WTC11 (cell line): ENCODE data around the gene SLC29A1. TPM values are rescaled to one million over a fixed set of nuclear protein-coding genes. Genes with fewer than 3 reads are reported as not detected.
A peak's percentile ranks its signal among the peaks of the same experiment; 100 is the strongest.

Experiments
- ATAC-seq: fragments of 200-7000 bp; cut with Tn5 transposase; 2 replicates; pipeline ENCODE4 v1.10.0; 2021; ENCODE audit warnings: mild to moderate bottlenecking, moderate library complexity
- CTCF ChIA-PET: fragments of 300-600 bp; sonication (Branson Sonifier 250); formaldehyde crosslinking; loops from one replicate; lab custom pipeline; 2021; ENCODE audit warnings: antibody characterized with exemption; lab: Charles Lee
- POLR2A ChIA-PET: fragments of 350-600 bp; sonication (Branson Sonifier 250); formaldehyde crosslinking; loops from one replicate; lab custom pipeline; 2021; ENCODE audit warnings: antibody characterized with exemption; lab: Charles Lee
- DNase-seq: peaks from one replicate; pipeline ENCODE4 v3.0.0; 2021; ENCODE audit warnings: low spot score
- H3K27ac Mint-ChIP-seq: 2 replicates; pipeline ENCODE4 v1.8.0; 2021; ENCODE audit warnings: mixed read lengths
- H3K27me3 Mint-ChIP-seq: 2 replicates; pipeline ENCODE4 v1.8.0; 2021; ENCODE audit warnings: low read depth, mild to moderate bottlenecking, moderate library complexity, mixed read lengths
- H3K36me3 Mint-ChIP-seq: 2 replicates; pipeline ENCODE4 v1.8.0; 2021; ENCODE audit warnings: mixed read lengths
- H3K4me1 Mint-ChIP-seq: 2 replicates; pipeline ENCODE4 v1.8.0; 2022; ENCODE audit warnings: mixed read lengths
- H3K4me3 Mint-ChIP-seq: 2 replicates; pipeline ENCODE4 v1.8.0; 2021; ENCODE audit warnings: mild to moderate bottlenecking, moderate library complexity, mixed read lengths
- H3K9me3 Mint-ChIP-seq: 2 replicates; pipeline ENCODE4 v1.8.0; 2021; ENCODE audit warnings: mixed read lengths
- ATF1 ChIP-seq: sonication (generic); formaldehyde crosslinking; IDR thresholded peaks from 2 replicates; pipeline ENCODE4 v1.8.1; 2023; ENCODE audit warnings: mild to moderate bottlenecking, moderate library complexity, missing genetic modification reagents
- E2F4 ChIP-seq: sonication (generic); formaldehyde crosslinking; IDR thresholded peaks from 2 replicates; pipeline ENCODE4 v1.8.1; 2022; ENCODE audit warnings: low read depth, mild to moderate bottlenecking, moderate library complexity, missing genetic modification reagents, borderline replicate concordance
- GRHL2 ChIP-seq: fragments of 250-450 bp; sonication (Bioruptor Pico); IDR thresholded peaks from 2 replicates; pipeline ENCODE4 v1.8.0; 2022; ENCODE audit warnings: mild to moderate bottlenecking, moderate library complexity; ENCODE audit not compliant: insufficient replicate concordance, severe bottlenecking
- GTF2I ChIP-seq: fragments of 250-450 bp; sonication (Bioruptor Pico); conservative IDR thresholded peaks from 2 replicates; pipeline ENCODE4 v1.4.0; 2021; ENCODE audit warnings: mild to moderate bottlenecking
- HMGA2 ChIP-seq: fragments of 250-450 bp; sonication (Bioruptor Pico); IDR thresholded peaks from 2 replicates; pipeline ENCODE4 v1.4.0; 2021; ENCODE audit warnings: mild to moderate bottlenecking, moderate library complexity
- JUN ChIP-seq: sonication (generic); formaldehyde crosslinking; IDR thresholded peaks from 2 replicates; pipeline ENCODE4 v1.8.0; 2023; ENCODE audit warnings: mild to moderate bottlenecking, missing genetic modification reagents
- MAX ChIP-seq: sonication (generic); formaldehyde crosslinking; IDR thresholded peaks from 2 replicates; pipeline ENCODE4 v1.8.0; 2022; ENCODE audit warnings: mild to moderate bottlenecking, missing genetic modification reagents
- PREB ChIP-seq: sonication (generic); formaldehyde crosslinking; IDR thresholded peaks from 2 replicates; pipeline ENCODE4 v1.8.1; 2022; ENCODE audit warnings: mild to moderate bottlenecking, missing genetic modification reagents, moderate library complexity, borderline replicate concordance
- PRRX2 ChIP-seq: fragments of 250-450 bp; sonication (Bioruptor Pico); IDR thresholded peaks from 2 replicates; pipeline ENCODE4 v1.8.0; 2021; ENCODE audit warnings: mild to moderate bottlenecking
- RORB ChIP-seq: fragments of 250-450 bp; sonication (Bioruptor Pico); IDR thresholded peaks from 2 replicates; pipeline ENCODE4 v1.9.0; 2021; ENCODE audit warnings: mild to moderate bottlenecking
- SMAD4 ChIP-seq: sonication (generic); formaldehyde crosslinking; IDR thresholded peaks from 2 replicates; pipeline ENCODE4 v1.8.0; 2022; ENCODE audit warnings: mild to moderate bottlenecking, missing genetic modification reagents
- SOX15 ChIP-seq: fragments of 250-450 bp; sonication (Bioruptor Pico); IDR thresholded peaks from 2 replicates; pipeline ENCODE4 v1.9.0; 2021; ENCODE audit warnings: mild to moderate bottlenecking
- ZBTB43 ChIP-seq: sonication (generic); formaldehyde crosslinking; IDR thresholded peaks from 2 replicates; pipeline ENCODE4 v1.8.1; 2023; ENCODE audit warnings: mild to moderate bottlenecking, missing genetic modification reagents
- ZNF121 ChIP-seq: sonication (generic); formaldehyde crosslinking; IDR thresholded peaks from 2 replicates; pipeline ENCODE4 v1.8.0; 2023; ENCODE audit warnings: missing genetic modification reagents
- ZNF281 ChIP-seq: sonication (generic); formaldehyde crosslinking; IDR thresholded peaks from 2 replicates; pipeline ENCODE4 v1.8.0; 2023; ENCODE audit warnings: mild to moderate bottlenecking, missing genetic modification reagents
- ZNF423 ChIP-seq: fragments of 250-450 bp; sonication (Bioruptor Pico); IDR thresholded peaks from 2 replicates; pipeline ENCODE4 v2.1.2; 2022; ENCODE audit warnings: mild to moderate bottlenecking, moderate library complexity
- ZNF512 ChIP-seq: sonication (generic); formaldehyde crosslinking; IDR thresholded peaks from 2 replicates; pipeline ENCODE4 v1.8.1; 2022; ENCODE audit warnings: missing genetic modification reagents, borderline replicate concordance
- total RNA-seq: library from RNA; stranded (reverse); gene quantifications from 3 replicates; pipeline ENCODE4 v1.2.3, GENCODE V29; 2021

Gene SLC29A1
- total RNA-seq, 1 experiment from 2014 or later = 139 TPM

- POLR2A ChIA-PET = interaction anchor here (0.8 to 5.7 kb wide), 11 partner anchors 11 to 51 kb away, joined by 4 to 63 read pairs (median 5); partner anchors contain the start of gene HSP90AB1
These were observed 3.3 kb upstream of the SLC29A1 start for GRCh38 chr6:44219815-44220784.

GRCh38 chr6:44220913-44221290 is 2.5 kb upstream of the SLC29A1 start:
- Mint-ChIP-seq H3K27ac (peak overlapping the region; percentile 95), H3K4me3 (no peak overlapping the region; the same call in 1 of the 2 replicates), H3K36me3 (no peaks in the 10 kb centered on the region), H3K9me3 (no peaks in the 10 kb centered on the region), H3K4me1 (peaks cover 69% of the 10 kb centered on the region), H3K27me3 (no peaks in the 10 kb centered on the region)
- no peak for DNase-seq
- TF ChIP-seq MAX (CRISPR knock-in tag) (no peak), ZNF121 (peak; percentile 90), PREB (CRISPR knock-in tag) (no peak)
- no peak for ATAC-seq
- POLR2A ChIA-PET = interaction anchor here (0.9 to 5.7 kb wide), 2 partner anchors 20 to 25 kb away, joined by 3 to 63 read pairs; partner anchors contain the start of gene HSP90AB1
- CTCF ChIA-PET = interaction anchor here (0.6 to 10.7 kb wide), 16 partner anchors 12 to 146 kb away, joined by 3 to 174 read pairs (median 4); no protein-coding TSS in a partner anchor

More at GRCh38 chr6:44219815-44220784, 3.3 kb upstream of the SLC29A1 start:
- CTCF ChIA-PET = interaction anchor here (0.6 to 10.7 kb wide), 10 partner anchors 11 to 1808 kb away, joined by 3 to 174 read pairs (median 4); no protein-coding TSS in a partner anchor
- H3K4me1 Mint-ChIP-seq = peaks cover 61% of the 10 kb centered on the region
- peak; percentile 17; the same call in 1 of the 2 replicates for TF ChIP-seq ZNF423
- TF ChIP-seq ZNF281 (CRISPR knock-in tag) = no peak
- no peak for TF ChIP-seq SOX15 (CRISPR knock-in tag)
- TF ChIP-seq ATF1 (CRISPR knock-in tag) = no peak
- TF ChIP-seq ZNF512 (CRISPR knock-in tag) = no peak
- TF ChIP-seq GTF2I (CRISPR knock-in tag) = 0 out of 2 replicates have a peak, but pooled peaks have one; percentile 47
- TF ChIP-seq GRHL2 = no peak
- TF ChIP-seq, all 79 proteins: peak for 2
- Mint-ChIP-seq H3K27me3 (no peaks in the 10 kb centered on the region), H3K4me3 (peak overlapping the region; percentile 56), H3K27ac (peak overlapping the region; percentile 95), H3K36me3 (no peaks in the 10 kb centered on the region), H3K9me3 (no peaks in the 10 kb centered on the region)
- ATAC-seq (no peak), DNase-seq (no peak)

GRCh38 chr6:44221291-44221960 is 2.0 kb upstream of the SLC29A1 start:
- Mint-ChIP-seq H3K4me1 (peaks cover 69% of the 10 kb centered on the region), H3K9me3 (no peaks in the 10 kb centered on the region), H3K36me3 (no peaks in the 10 kb centered on the region), H3K4me3 (no peak overlapping the region; the same call in none of the 2 replicates), H3K27ac (peak overlapping the region; percentile 95), H3K27me3 (no peaks in the 10 kb centered on the region)
- ATAC-seq (peak; percentile 5), DNase-seq (peak; percentile 70)
- ChIA-PET CTCF (interaction anchor here (0.6 to 10.7 kb wide), 19 partner anchors 13 to 159 kb away, joined by 3 to 174 read pairs (median 4); partner anchors contain the start of gene TMEM151B), POLR2A (interaction anchor here (0.9 to 5.7 kb wide), 3 partner anchors 21 to 65 kb away, joined by 3 to 63 read pairs (median 3); partner anchors contain the start of gene HSP90AB1)
- no peak for TF ChIP-seq JUN
- TF ChIP-seq RORB (CRISPR knock-in tag) = no peak
- no peak for TF ChIP-seq ZBTB43
- TF ChIP-seq SMAD4 (CRISPR knock-in tag) = no peak
- no peak for TF ChIP-seq E2F4 (CRISPR knock-in tag)
- TF ChIP-seq HMGA2 (CRISPR knock-in tag) = no peak
- no peak for TF ChIP-seq PRRX2 (CRISPR knock-in tag)
- no peak for TF ChIP-seq ZNF281 (CRISPR knock-in tag)
